ENCODE results near the gene IGFBP3. TPM values are rescaled to one million over a fixed set of nuclear protein-coding genes. Genes with fewer than 3 reads are reported as not detected.
A peak's percentile ranks its signal among the peaks of the same experiment; 100 is the strongest.

The IGFBP3 gene
- total RNA-seq, 1 donor from 2014 or later, result 1,283 TPM

GRCh38 chr7:45890902-45891461 lies 30.1 kb downstream of the IGFBP3 start:
- H3K4me2 ChIP-seq (ENCODE audit: low read length), result no peak overlapping the region
- peaks cover 76% of the 10 kb centered on the region for H3K27me3 Mint-ChIP-seq (ENCODE audit: low read depth, unreplicated experiment)
- H3K4me3 Mint-ChIP-seq (ENCODE audit: unreplicated experiment), result no peak overlapping the region

GRCh38 chr7:45890125-45890901 lies 30.8 kb downstream of the IGFBP3 start:
- Mint-ChIP-seq H3K4me3 (ENCODE audit: unreplicated experiment) (no peak overlapping the region), H3K27ac (ENCODE audit: unreplicated experiment) (no peak overlapping the region), H3K36me3 (ENCODE audit: low read depth, unreplicated experiment) (no peaks in the 10 kb centered on the region), H3K27me3 (ENCODE audit: low read depth, unreplicated experiment) (peaks cover 75% of the 10 kb centered on the region), H3K4me1 (ENCODE audit: low read depth, unreplicated experiment) (peaks cover 3% of the 10 kb centered on the region), H3K9me3 (ENCODE audit: unreplicated experiment) (no peaks in the 10 kb centered on the region)
- TF ChIP-seq EZH2 (IDR thresholded peaks at IDR 0.05; ENCODE audit: insufficient read depth, low read length) (no peak), CTCF (IDR thresholded peaks at IDR 0.05; ENCODE audit: insufficient read depth, low read depth, low read length) (no peak)
- no peaks in the 10 kb centered on the region for H3K36me3 ChIP-seq (ENCODE audit: insufficient read depth, low read length)
- no peak overlapping the region for H2AFZ ChIP-seq (ENCODE audit: low read depth, low read length)
- H3K9ac ChIP-seq (ENCODE audit: low read length), result no peak overlapping the region
- H3K4me3 ChIP-seq (ENCODE audit: insufficient read depth, low read depth, low read length), result no peak overlapping the region
- no peaks in the 10 kb centered on the region for H4K20me1 ChIP-seq (ENCODE audit: insufficient read depth, low read length)
- H3K27me3 ChIP-seq (ENCODE audit: insufficient read depth, low read length), result peaks cover 2% of the 10 kb centered on the region
- H3K27ac ChIP-seq (ENCODE audit: low read depth, low read length), result no peak overlapping the region
- DNase-seq (ENCODE audit: low read depth) (no peak), FAIRE-seq (no peak)
- H3K79me2 ChIP-seq (ENCODE audit: insufficient read depth, low read length), result no peaks in the 10 kb centered on the region
- H3K4me1 ChIP-seq (ENCODE audit: insufficient read depth, low read length), result peaks cover 11% of the 10 kb centered on the region
- no peak overlapping the region for H3K4me2 ChIP-seq (ENCODE audit: low read length)
- no peaks in the 10 kb centered on the region for H3K9me3 ChIP-seq (ENCODE audit: insufficient read depth, low read depth, low read length)

More at GRCh38 chr7:45890902-45891461, 30.1 kb downstream of the IGFBP3 start:
- no peak for TF ChIP-seq EZH2 (IDR thresholded peaks at IDR 0.05; ENCODE audit: insufficient read depth, low read length)
- peak; percentile 63 for TF ChIP-seq CTCF (IDR thresholded peaks at IDR 0.05; ENCODE audit: insufficient read depth, low read depth, low read length)
- Histone ChIP-seq H2AFZ (ENCODE audit: low read depth, low read length) (no peak overlapping the region), H3K9ac (ENCODE audit: low read length) (no peak overlapping the region), H3K36me3 (ENCODE audit: insufficient read depth, low read length) (no peaks in the 10 kb centered on the region), H3K79me2 (ENCODE audit: insufficient read depth, low read length) (no peaks in the 10 kb centered on the region), H3K9me3 (ENCODE audit: insufficient read depth, low read depth, low read length) (no peaks in the 10 kb centered on the region), H3K4me3 (ENCODE audit: insufficient read depth, low read depth, low read length) (no peak overlapping the region), H4K20me1 (ENCODE audit: insufficient read depth, low read length) (no peaks in the 10 kb centered on the region), H3K27ac (ENCODE audit: low read depth, low read length) (no peak overlapping the region), H3K4me1 (ENCODE audit: insufficient read depth, low read length) (peaks cover 4% of the 10 kb centered on the region), H3K27me3 (ENCODE audit: insufficient read depth, low read length) (peaks cover 2% of the 10 kb centered on the region)
- no peaks in the 10 kb centered on the region for H3K4me1 Mint-ChIP-seq (ENCODE audit: low read depth, unreplicated experiment)
- H3K27ac Mint-ChIP-seq (ENCODE audit: unreplicated experiment), result no peak overlapping the region
- H3K36me3 Mint-ChIP-seq (ENCODE audit: low read depth, unreplicated experiment), result no peaks in the 10 kb centered on the region
- DNase-seq (ENCODE audit: low read depth), result peak; percentile 16
- H3K9me3 Mint-ChIP-seq (ENCODE audit: unreplicated experiment), result no peaks in the 10 kb centered on the region
- no peak for FAIRE-seq
